NCI-H446 (cell line): Measurements from ENCODE around the gene GJA9.
"Not testable (repeated sequence)": the region's sequence is repeated elsewhere in the genome, so short reads cannot be mapped to it uniquely, and the experiment has no call there.

Experiments used
- DNase-seq, 2 experiments: peaks; one replicate each; lab custom pipeline; 2025; lab: John Stamatoyannopoulos, UW

The GJA9 gene

GRCh38 chr1:38873027-38873969, 8.1 kb downstream of the GJA9 start, which contains the start of gene MYCBP:
TSS of gene MYCBP (minus strand) at chr1:38873348. CDS start at chr1:38873305, 43 bp downstream.
- DNase-seq: peak; percentile 95 to 97

- peak in 1 of 2 experiments; percentile 10 for DNase-seq
Measured at GRCh38 chr1:38872401-38873026, 8.9 kb downstream of the GJA9 start.

- DNase-seq: no peak
Measured at GRCh38 chr1:38870996-38871395, 10.4 kb downstream of the GJA9 start.

GRCh38 chr1:38867208-38867607, 14.2 kb downstream of the GJA9 start:
- DNase-seq: no peak

GRCh38 chr1:38865112-38865715, 16.2 kb downstream of the GJA9 start:
- no peak for DNase-seq

- DNase-seq: no peak
Measured at GRCh38 chr1:38860454-38860795, 21.0 kb downstream of the GJA9 start.

GRCh38 chr1:38859561-38860453, 21.6 kb downstream of the GJA9 start, which contains the start of gene RRAGC:
TSS of gene RRAGC (minus strand) at chr1:38859772. CDS start at chr1:38859646, 126 bp downstream.
- peak; percentile 91 to 98 for DNase-seq

- no peak for DNase-seq
Measured at GRCh38 chr1:38858833-38859560, 22.4 kb downstream of the GJA9 start.

- no peak for DNase-seq
Measured at GRCh38 chr1:38852780-38853179, 28.6 kb downstream of the GJA9 start.

- no peak for DNase-seq
Measured at GRCh38 chr1:38848071-38848470, 33.3 kb downstream of the GJA9 start.

GRCh38 chr1:38846210-38846609, 35.2 kb downstream of the GJA9 start:
- no peak for DNase-seq

GRCh38 chr1:38845088-38845487, 36.3 kb downstream of the GJA9 start:
- DNase-seq: not testable (repeated sequence)

- DNase-seq: no peak
Measured at GRCh38 chr1:38840281-38840680, 41.1 kb downstream of the GJA9 start.

- DNase-seq: no peak
Measured at GRCh38 chr1:38839363-38839762, 42.0 kb downstream of the GJA9 start.

- not testable (repeated sequence) for DNase-seq
Measured at GRCh38 chr1:38836316-38836715, 45.1 kb downstream of the GJA9 start.

GRCh38 chr1:38834937-38835827, 46.2 kb downstream of the GJA9 start:
- peak; percentile 54 to 87 for DNase-seq

GRCh38 chr1:38834221-38834782, 47.1 kb downstream of the GJA9 start:
- no peak for DNase-seq

- no peak for DNase-seq
Measured at GRCh38 chr1:38833146-38833545, 48.2 kb downstream of the GJA9 start.

GRCh38 chr1:38832370-38832734, 49.0 kb downstream of the GJA9 start:
- DNase-seq: no peak
